Left cardiac atrium (tissue), 4 donors: Measurements from ENCODE around the gene LHX5. TPM values are rescaled to one million over a fixed set of nuclear protein-coding genes. Genes with fewer than 3 reads are reported as not detected.

Experiments
- ATAC-seq, 2 donors: fragments of 200-7000 bp; cut with Tn5 transposase; one replicate each; pipeline ENCODE4 v1.9.1; 2020; ENCODE audit warnings: mild to moderate bottlenecking in 2 of 2, moderate library complexity in 2 of 2
- DNase-seq: peaks from one replicate; pipeline ENCODE4 v3.0.0-alpha.2; 2020
- intact Hi-C, 2 donors: fragments of 100-400 bp; cut with DNase I; formaldehyde crosslinking; loops; one replicate each; pipeline versions ENCODE4 v1.14.1 to v1.15.1; 2022 to 2023
- total RNA-seq, 2 donors: library from RNA; stranded (reverse); fragmentation: NEBNext Ultra II Directional; extraction: Animal tissue kit (Norgen Biotek cat#: 25700); gene quantifications; one replicate each; pipeline ENCODE4 v1.2.1, GENCODE V29; 2021
- donor health status: DM: no; HTN: yes; CAD: no.
- donor health status: DM: no; HTN: yes; CAD: no; lungs with severe emphysema.
- donor health status: DM: yes; HTN: yes; CAD: no.
- donor health status: Dilated cardiomyopathy.

Gene LHX5
- total RNA-seq, 2 donors from 2014 or later, result not detected

DNA sequence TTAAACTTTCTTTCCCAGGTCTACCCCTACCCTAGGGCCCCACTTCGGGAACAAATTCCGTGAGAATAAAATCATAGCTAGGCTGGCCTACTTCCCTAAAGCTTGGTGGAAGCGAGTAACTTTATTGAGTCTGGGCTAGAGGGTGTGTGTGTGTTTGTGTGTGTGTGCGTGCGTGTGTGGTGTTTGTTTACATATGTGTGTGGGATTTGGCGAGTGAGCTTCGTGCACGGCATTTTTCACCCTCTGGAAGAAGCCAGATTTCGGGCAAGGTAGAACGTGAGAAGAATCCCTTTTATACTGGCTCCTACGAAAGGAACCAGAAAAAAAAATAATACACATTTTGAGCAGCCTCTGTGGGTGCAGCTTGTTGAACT lies 7.5 kb upstream of the LHX5 start:
- intact Hi-C loops, result no loop called here
- no peak for DNase-seq
- no peak for ATAC-seq

DNA sequence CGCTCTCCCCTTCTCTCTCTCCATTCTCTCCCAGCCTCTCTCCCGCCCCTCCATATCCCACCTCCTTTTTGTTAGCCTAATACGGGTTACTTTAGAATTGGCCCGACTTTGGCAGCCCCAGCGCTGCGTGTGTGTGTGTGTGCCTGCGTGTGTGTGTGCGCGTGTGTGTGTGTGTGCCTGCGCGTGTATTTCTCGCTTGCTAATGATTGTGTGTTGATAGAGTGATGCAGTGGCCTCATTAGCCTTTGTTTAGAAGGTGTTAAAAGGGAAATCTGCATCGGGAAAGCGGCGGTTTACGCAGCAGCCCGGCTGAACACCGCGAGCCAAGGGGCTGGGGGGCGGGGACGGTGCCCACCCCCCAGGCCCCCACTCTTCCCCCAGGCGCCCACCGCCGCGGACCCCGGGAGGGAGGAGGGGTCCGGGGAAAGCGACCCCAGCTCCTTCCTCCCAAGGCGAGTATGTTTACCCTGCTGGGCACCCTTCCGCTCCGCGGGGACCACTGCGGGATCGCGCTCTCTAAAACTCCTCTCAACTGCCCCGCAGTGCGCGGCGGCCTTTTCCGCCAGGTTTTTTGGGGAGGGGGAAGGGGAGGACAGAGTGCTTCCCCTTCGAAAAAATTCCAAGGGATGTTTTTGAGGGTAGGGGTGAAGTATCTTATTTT lies 6.8 kb upstream of the LHX5 start:
- intact Hi-C loops, result no loop called here
- ATAC-seq (no peak), DNase-seq (no peak)

DNA sequence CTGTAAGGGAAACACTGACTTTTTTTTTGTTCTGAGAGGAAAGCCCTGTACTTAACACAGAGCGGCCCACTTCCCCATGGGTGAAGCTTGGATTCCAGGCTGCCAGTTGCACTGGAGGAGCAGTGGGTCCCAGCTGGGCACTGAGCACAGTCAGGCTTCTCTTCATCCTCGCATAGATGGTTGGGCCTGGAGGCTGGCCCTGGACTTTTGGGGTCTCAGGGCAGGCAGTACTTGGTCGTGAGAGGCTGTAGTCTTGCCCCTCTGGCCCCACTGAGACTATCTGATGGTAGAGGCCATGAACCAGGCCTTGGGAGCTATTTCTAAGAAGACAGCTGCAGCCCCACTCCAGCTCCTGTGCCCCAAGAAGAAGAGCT lies 6.2 kb upstream of the LHX5 start:
- ATAC-seq (no peak), DNase-seq (no peak)
- intact Hi-C loops, result no loop called here

DNA sequence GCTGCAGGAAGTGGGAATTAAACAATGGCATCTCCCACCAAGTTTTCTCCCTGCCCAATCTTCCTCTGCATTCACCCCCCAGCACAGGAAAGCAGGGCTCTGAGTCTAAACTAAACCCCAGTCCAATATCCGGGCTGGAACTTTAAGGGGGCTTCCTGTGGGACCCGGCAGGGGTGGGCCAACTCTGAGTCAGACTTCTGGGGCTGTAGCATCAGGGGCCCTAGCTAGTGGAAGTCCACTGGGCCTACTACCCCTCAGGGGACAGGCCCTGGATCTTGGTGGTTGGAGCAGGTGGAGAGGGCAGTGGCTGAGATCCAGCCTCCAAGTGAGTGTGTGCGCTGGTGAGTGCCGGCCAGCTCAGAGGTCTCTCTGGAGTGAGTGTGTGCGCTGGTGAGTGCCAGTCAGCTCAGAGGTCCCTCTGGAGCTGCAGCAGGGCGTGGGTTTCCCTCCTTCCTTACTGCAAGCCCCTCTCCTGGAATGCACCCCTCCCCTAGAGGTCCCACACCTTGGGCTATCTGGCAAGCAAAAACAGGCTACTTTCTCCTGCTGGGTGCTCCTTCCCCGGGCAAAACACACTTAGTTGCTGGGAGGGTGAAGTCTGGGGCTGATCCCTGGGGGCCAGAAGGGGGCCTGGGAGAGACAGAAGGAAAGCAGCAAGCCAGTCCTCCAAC lies 5.6 kb upstream of the LHX5 start:
- DNase-seq (no peak), ATAC-seq (no peak)
- intact Hi-C loops, result no loop called here

DNA sequence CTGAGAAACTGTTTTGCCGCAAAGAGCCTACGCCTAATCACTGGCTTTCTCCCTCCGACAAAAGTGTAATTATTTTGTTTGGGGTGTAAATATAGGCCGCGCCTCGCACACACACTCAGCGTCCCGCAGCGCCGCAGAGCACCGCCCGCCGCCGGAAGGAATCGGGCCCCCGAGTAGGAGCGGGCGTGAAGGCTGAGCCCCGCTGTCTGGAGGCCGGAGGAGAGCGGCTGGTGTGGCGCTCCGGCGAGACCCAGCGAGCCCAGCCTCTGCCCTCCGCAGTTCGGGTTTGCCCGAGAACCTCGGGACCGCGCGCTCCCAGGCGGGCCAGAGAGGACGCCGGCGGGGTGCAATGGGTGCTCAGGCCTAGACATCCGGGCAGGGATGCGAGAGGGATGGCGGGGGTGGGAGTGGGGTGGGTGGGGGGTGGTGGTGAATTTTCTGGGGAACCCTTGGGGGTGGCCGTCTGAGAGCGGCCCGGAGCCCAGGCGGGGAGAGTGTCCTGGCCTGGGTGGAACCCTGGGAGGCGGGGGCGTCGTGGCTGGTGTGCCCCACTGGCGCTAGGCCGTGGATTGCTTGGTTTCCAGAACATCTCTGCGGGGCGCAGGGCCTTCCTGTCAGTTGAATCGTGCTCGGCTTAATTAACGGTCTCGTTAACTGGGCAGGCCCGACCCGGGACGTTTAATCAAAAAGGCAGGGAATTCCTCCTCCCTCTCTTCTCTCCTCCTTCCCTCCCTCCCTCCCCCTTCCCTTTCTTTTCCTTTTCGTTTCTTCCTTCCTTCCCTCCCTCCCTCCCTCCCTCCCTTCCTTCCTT lies 4.7 kb upstream of the LHX5 start:
- intact Hi-C loops, result no loop called here
- DNase-seq, result no peak
- no peak for ATAC-seq

DNA sequence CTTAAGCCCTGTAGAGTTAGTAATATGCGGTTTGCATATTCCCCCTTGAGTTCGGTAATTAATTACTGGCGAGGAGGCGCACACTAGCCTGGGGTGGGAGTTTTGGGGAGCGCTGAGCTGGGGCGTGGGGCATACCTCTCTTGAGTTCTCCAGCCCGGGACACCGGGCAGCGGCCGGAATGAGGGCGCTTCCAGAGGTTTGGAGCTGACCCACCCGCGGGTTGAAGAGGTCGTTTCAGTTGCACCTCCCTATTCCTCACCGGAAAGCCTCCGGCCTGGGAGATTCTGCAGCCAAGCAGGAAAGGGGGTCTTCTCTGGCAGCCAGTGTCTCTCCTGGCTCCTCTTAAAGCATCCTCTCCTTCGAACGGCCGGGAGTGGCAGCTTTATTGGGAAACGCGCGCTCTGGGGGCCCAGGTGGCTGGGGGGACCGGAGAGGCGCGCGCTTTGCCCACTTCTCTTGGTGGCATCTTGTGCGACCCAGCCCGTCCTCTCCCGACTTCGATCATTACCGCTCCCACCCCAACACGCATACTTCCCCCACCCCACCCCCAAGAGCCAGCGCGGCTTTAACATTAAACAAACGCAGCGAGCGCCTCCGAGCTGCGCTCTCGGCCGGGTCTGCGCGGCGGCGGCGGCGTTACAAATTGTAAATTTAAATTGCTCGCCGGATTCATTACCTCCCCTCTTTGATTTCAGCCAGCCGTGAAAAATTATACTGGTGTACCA lies 3.9 kb upstream of the LHX5 start:
- intact Hi-C loops, result no loop called here
- ATAC-seq (no peak), DNase-seq (no peak)

DNA sequence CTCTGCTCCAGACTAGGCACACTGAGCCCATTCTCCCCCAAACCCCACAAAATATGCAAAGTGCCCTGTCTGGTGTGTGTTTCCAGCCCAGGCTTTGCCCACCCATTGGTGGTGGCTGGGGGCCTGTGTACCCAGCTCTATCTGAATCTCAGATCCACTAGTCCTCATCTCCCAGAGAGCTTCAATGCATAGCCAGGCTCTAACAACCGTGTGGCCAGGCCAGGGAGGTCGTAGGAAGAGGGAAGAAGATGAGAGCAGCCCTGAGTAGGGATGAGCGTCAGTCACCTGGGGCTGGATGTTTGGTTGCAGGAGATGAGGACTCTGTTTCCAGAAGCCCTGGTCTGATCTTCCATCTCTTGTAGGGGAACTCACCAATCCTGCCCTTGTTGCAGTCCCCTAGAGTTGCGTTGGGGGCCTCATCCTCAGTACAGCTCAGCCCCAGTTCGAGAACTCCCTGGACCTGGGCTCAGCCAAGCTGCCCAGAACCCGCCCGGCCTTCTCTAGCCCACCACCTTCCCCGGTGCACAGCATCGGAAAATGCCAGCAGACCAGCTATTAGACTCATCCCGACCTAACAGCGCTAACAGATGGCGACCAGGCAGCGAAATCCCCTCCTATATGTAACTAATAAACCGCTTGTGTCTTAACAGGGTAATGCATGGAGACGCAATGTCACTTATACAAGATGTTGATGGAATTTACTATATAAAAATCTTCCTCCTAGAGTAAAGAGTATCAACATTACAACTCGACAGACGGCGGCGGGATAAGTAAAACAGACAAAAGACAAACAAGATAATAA lies 3.2 kb upstream of the LHX5 start:
- ATAC-seq (no peak), DNase-seq (no peak)
- intact Hi-C loops, result no loop called here

DNA sequence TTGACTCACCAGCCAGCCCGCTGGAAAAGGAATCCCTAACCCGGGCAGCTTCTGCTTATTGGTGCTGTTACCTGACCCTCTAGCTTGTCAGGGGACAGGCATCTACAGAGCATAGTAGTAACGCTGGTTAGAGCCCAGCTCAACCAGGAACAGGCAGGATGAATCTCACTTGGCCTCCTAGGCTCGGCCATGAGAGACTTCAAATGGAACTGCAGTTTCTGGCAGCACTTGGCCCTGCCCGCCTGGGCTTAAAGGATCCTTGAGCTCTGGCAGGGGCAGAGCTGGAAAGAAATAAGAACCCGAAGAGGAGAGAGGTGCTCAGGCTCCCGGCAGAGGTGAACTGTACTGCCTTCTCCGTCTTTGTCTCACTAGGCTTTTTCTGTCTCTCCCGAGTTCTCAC lies 2.3 kb upstream of the LHX5 start:
- intact Hi-C loops, result no loop called here
- DNase-seq (no peak), ATAC-seq (no peak)

DNA sequence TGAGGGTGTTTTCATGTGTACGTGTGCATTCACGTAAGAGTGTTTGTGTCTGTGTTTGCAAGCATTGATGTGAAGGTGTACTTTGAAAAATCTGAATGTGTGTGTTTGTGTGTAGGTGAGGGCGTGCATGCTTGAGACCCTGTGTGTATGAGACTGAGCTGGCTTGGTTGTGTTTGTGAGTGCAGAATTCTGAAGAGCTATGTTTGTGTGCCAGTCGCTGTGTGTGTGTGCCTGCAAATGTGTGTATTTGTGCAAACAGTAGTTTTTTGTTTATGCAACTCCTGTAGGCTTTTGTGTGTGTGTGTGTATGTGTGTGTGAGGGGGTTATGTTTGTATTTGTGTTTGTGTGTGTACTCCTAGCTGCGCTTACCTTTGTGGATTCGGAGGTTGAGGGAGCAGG lies 1.7 kb upstream of the LHX5 start:
- DNase-seq (no peak), ATAC-seq (no peak)
- intact Hi-C loops, result no loop called here

DNA sequence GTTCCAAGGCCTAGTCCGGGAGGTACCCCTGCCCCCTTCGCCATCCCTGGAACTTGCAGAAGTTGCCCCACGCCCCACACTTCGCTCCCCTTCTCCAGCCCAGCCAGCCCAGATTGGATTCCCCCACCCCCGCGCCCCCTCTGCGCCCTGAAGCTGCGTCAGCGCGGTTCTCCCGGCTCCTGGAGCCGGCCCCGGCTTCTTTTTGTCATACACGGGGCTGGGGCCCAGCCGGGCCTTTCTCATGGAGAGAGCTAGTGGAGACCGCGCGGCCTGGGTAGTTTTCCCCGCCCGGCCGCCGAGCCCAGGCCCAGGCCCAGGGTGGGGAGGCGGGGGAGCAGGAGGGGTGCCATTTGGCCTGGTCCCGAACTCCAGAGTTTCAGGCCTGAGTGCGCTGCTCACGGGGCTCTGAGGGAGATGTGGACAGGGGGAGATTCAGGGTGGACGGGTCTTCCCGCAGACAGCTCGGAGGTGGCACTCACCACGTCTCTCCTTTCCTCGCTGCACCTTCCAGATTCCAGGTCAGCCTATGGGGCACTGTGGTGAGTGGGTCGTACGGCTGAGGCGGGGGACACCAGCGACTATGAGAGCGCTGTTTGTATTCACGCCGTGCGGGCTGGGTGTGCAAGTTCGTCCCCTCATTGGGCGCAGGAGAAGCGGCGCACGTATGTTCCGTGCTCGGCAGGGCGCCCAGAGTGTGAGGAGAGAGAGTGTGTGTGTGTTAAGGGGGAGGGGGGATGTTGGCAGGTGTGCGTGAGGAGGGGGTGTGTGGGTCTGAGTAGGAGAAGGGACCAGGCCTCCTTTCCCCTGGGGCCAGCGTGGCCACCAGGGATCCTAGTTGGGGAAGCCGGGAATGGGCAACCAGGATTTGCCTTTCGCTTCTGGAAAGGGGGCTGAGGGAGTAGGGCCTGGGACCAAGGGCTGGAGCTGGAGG lies 785 bp upstream of the LHX5 start:
- intact Hi-C loops, result no loop called here
- no peak for ATAC-seq
- DNase-seq, result no peak

DNA sequence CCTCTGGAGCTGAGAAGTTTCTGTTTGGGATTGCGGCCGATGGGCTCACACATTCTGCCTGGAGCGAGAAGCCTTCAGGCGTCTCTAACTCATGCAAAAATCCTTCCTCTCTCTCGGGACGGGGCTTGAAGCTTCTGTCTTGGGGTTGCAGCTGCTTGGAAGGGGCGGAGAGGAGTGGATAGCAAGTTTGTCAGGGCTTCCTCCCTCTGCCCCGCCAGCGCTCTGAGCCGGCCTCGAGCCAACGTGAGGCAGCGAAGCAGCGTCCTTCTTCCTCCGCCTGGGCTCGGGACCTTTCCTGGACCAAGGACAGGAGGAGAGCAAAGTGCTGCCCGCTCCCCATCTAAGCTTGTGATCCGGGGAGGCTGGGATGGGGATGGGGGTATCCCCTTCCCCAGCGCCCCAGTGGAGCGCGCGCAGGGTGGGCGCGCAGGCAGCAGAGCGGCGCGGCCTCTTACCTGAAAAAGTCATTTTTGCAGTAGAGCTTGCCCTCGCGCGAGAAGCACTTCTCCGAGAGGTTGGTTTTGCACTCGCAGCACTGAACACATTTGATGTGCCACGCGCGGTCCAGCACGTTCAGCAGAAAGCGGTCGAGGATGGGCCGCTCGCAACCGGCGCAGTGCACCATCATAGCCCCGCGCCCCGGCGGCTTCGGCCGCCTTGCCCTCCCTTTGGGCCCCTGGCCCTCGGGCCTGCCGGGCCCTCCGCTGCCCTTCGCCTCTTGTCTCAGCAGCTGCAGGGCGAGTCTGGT lies 626 bp downstream of the LHX5 start:
- intact Hi-C loops, result no loop called here
- DNase-seq (no peak), ATAC-seq (no peak)

DNA sequence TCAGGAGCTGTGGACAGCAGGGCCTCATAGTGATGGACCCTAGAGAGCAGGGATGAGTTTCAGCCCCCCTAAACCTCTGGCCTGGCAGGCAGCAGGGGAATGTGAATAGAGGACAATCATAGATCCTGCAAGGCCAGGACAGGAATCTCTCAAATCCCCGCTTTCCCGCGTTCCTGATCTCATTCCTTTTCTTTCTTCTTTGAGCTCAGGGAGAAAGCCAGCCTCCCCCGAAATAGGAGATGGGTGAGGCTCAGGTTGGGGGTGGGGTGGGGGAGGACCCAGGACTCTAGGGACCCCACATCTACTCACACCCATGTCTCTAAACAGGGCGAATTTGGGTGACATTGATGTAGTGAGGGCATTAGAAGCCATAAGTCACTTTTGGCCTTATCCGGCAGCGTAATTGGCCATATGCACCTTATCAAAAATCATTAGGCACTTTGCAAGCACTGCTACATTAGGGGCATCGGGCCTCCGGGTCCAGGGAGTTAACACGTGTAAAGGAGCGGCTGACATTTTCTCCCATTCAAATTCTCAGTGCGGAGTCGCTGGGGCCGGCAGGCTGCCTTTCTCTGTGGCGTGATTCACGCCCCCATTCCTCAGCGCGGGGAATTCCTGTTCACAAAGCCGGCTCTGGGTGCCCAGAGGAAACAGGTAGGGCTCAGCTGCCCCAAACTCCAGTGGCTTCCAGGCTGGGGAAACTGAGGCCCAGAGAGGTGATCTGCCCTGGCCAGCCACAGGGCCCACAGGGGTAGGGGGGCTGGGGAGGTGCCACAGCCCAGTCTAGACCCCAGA lies 1.5 kb downstream of the LHX5 start:
- intact Hi-C loops, result no loop called here
- DNase-seq, result no peak
- ATAC-seq, result no peak

DNA sequence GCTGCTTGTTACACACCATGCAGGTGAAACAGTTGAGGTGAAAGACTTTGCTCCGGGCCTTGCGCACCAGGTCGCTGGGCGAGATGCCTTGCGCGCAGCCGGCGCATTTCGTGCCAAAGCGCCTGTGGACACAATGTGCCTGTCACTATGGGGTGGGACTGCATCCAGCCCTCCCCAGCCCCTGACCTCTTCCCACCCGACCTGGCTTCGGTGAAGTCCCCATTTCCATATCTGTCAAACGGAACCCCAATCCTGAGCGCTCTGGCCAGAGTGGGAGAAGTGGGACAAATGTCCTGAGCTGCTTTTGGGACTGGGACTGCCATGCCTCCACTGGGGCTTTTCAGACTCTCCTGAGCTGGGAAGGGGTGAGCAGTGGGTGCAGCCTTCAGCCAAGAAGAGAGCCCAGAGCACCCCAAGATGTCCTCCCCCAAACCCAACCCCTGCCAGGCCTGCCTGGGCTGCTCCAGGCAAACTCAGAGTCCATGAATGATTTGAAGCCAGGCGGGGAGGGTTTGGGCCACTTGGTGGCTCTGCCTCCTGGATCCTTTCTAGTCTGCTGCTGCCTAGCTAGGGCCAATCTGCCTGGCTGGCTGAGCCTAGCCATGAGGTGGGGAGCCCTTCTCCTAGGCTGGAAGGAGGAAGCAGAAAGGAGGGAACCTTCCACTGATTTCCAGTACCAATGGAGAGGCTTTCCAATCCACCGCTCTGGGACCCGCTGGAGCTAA lies 2.3 kb downstream of the LHX5 start:
- intact Hi-C loops, result no loop called here
- DNase-seq (no peak), ATAC-seq (no peak)

DNA sequence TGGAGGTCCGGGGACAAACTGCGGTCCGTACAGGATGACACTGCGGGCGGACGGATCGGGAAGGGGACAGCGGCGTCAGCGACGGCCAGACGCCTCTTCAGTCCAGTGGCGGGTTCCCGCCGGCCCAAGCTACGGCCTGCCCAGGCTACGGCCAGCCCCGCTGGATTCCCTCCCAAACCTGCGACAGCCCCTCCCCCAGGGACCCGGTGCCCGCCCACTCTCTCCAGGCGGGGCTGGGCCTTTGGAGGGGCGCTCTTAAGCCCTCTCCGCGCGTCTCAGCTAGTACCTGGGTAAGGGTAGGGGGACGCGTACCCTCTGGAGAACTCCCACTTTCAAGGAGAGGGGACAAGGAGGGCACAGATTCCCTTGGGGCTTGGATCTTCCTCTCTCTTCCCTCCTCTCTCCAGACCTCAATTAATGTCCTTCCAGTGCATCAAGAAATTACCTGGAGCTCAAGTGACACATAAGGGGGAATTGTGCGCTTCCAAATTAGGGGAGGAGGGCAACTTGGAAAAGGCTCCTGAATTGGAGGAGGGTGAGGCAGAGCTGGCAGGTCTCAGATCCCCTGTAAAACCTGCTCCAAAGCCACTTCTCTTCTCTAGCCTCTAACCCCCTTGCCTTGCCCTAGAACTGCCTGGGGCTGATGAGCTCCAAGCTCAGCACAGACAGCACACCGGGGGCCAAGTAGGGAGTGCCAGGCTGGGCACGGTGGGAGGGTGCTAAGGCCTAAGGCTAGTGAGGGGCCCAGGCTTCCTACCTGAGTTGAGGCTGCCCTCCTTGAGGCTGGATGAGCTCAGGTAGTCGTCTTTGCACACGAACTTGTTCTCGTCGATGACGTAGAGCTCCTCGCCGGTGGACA lies 3.1 kb downstream of the LHX5 start:
- DNase-seq (no peak), ATAC-seq (no peak)
- intact Hi-C loops, result no loop called here
